ENCODE measurements around the gene SPDYE4.

SPDYE4 gene

DNA sequence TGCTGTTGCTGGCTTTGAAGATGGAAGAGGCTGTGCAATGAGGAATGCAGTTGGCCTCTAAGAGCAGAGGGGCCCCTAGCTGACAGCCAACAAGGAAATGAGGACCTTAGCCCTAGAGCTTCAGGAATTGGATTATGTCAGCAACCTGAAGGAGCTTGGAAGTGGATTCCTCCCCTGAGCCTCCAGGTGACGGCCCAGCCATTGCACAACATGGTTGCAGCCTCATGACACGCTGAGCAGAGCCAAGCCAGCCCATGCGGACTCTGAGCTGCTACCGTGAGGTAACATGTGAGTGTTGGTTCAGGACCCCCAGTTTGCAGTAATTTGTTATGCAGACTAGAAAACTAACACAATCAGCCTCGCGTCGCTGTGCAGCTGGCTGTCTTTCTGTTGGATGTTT lies 33.9 kb downstream of the SPDYE4 start:
- ATAC-seq: no peak
- TF ChIP-seq, protein P1, sequence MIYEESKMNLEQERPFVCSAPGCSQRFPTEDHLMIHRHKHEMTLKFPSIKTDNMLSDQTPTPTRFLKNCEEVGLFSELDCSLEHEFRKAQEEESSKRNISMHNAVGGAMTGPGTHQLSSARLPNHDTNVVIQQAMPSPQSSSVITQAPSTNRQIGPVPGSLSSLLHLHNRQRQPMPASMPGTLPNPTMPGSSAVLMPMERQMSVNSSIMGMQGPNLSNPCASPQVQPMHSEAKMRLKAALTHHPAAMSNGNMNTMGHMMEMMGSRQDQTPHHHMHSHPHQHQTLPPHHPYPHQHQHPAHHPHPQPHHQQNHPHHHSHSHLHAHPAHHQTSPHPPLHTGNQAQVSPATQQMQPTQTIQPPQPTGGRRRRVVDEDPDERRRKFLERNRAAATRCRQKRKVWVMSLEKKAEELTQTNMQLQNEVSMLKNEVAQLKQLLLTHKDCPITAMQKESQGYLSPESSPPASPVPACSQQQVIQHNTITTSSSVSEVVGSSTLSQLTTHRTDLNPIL (CRISPR knock-in tag; IDR thresholded peaks at IDR 0.05; ENCODE audit: low read depth): no peak
- TF ChIP-seq CSRNP3 (CRISPR knock-in tag; IDR thresholded peaks at IDR 0.05) (no peak), TSHZ2 (CRISPR knock-in tag; IDR thresholded peaks at IDR 0.05) (no peak), PATZ1 (CRISPR knock-in tag; IDR thresholded peaks at IDR 0.05; ENCODE audit: borderline replicate concordance) (no peak), TCF4 (CRISPR knock-in tag; IDR thresholded peaks at IDR 0.05; ENCODE audit: borderline replicate concordance) (no peak), ZNF70 (CRISPR knock-in tag; IDR thresholded peaks at IDR 0.05) (no peak), BACH2 (CRISPR knock-in tag; IDR thresholded peaks at IDR 0.05; ENCODE audit: borderline replicate concordance) (no peak), ZNF8 (CRISPR knock-in tag; IDR thresholded peaks at IDR 0.05) (no peak), ZFP30 (CRISPR knock-in tag; IDR thresholded peaks at IDR 0.05) (no peak), GLIS3 (CRISPR knock-in tag; IDR thresholded peaks at IDR 0.05) (no peak), ZFP3 (CRISPR knock-in tag; IDR thresholded peaks at IDR 0.05) (no peak), SNAI2 (CRISPR knock-in tag; IDR thresholded peaks at IDR 0.05) (no peak), ZC3H10 (CRISPR knock-in tag; IDR thresholded peaks at IDR 0.05) (no peak), RARB (CRISPR knock-in tag; IDR thresholded peaks at IDR 0.05) (no peak), PPARA (CRISPR knock-in tag; IDR thresholded peaks at IDR 0.05; ENCODE audit: borderline replicate concordance) (no peak)

DNA sequence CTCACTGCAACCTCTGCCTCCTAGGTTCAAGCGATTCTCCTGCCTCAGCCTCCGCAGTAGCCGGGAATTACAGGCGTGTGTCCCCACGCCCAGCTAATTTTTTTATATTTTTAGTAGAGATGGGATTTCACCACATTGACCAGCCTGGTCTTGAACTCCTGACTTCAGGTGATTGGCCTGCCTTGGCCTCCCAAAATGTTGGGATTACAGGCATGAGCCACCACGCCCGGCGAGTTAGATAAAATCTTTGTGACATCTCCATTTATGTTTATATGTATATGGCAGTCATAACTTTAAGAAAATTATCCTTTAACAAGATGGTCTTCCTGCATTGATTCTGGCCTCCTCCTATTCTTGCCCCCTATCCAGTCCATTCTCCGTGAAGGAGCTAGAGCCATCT lies 37.8 kb downstream of the SPDYE4 start:
- TF ChIP-seq ZNF70 (CRISPR knock-in tag; IDR thresholded peaks at IDR 0.05) (no peak), ESRRG (CRISPR knock-in tag; IDR thresholded peaks at IDR 0.05) (no peak), PATZ1 (CRISPR knock-in tag; IDR thresholded peaks at IDR 0.05; ENCODE audit: borderline replicate concordance) (no peak), OSR1 (CRISPR knock-in tag; IDR thresholded peaks at IDR 0.05) (no peak), ZNF8 (CRISPR knock-in tag; IDR thresholded peaks at IDR 0.05) (no peak), TOX (CRISPR knock-in tag; IDR thresholded peaks at IDR 0.05; ENCODE audit: borderline replicate concordance) (no peak), ZNF565 (CRISPR knock-in tag; conservative IDR thresholded peaks at IDR 0.05; ENCODE audit: low read depth) (no peak)
- ATAC-seq: no peak

DNA sequence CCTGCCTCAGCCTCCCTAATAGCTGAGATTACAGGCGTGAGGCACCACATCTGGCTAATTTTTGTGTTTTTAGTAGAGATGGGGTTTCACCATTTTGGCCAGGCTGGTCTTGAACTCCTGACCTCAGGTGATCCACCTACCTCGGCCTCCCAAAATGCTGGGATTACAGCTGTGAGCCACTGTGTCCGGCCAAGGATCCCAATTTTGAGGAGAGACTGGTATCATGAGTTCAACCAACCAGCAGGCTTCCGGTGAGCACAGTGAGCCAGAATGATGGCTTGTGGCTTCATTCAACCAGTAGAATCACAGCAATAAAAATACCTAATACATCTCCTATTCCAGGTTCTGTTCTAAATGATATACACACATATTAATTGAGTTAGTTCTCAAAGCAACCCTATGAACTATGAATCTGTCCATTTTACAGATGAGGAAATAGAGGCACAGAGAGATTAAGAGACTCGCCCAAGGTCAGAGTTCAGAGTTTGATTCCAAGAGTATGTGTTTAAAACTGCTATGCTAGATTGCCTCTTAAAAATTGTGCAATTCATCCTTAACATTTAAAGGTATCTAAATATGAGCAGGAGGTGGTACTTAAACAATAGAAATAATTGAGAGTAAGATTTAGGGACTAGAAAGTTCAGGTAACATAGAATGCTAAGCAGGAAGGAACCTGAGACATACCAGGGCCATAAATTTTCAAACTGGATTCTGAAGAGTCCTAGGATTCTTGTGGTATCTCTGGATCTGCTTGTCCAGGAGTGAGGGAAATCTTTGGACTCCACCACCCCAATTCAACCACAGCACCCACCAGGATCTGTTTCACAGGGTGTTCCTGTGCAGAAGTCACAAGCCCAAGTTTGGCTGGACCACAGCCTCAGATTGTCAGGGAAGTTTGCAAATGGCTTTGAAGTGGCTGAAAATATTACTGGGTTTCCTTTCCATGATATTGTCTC lies 38.8 kb downstream of the SPDYE4 start:
- no peak for ATAC-seq
- TF ChIP-seq BACH2 (CRISPR knock-in tag; IDR thresholded peaks at IDR 0.05; ENCODE audit: borderline replicate concordance) (no peak), ESRRG (CRISPR knock-in tag; IDR thresholded peaks at IDR 0.05) (no peak), ZFP30 (CRISPR knock-in tag; IDR thresholded peaks at IDR 0.05) (no peak), PPARA (CRISPR knock-in tag; IDR thresholded peaks at IDR 0.05; ENCODE audit: borderline replicate concordance) (no peak), ZNF8 (CRISPR knock-in tag; IDR thresholded peaks at IDR 0.05) (no peak), CSDC2 (CRISPR knock-in tag; IDR thresholded peaks at IDR 0.05) (no peak), RARB (CRISPR knock-in tag; IDR thresholded peaks at IDR 0.05) (no peak), POU6F1 (CRISPR knock-in tag; IDR thresholded peaks at IDR 0.05; ENCODE audit: borderline replicate concordance, low read depth) (no peak), ARNTL (CRISPR knock-in tag; IDR thresholded peaks at IDR 0.05; ENCODE audit: borderline replicate concordance, low read depth) (no peak), ZFP3 (CRISPR knock-in tag; IDR thresholded peaks at IDR 0.05) (no peak)
- TF ChIP-seq, protein P1 (CRISPR knock-in tag; IDR thresholded peaks at IDR 0.05; ENCODE audit: low read depth): no peak

All from SK-N-SH treated with all-trans-retinoic acid at 6 μM for 48 hours (cell line).